HG03045 (cell line): ENCODE measurements around the gene LPCAT1.
"Not testable (repeated sequence)": the region's sequence is repeated elsewhere in the genome, so short reads cannot be mapped to it uniquely, and the experiment has no call there.

Experiments used
- ATAC-seq: cut with Tn5 transposase; IDR thresholded peaks from one replicate; pipeline ENCODE4 v1.9.1; 2021; ENCODE audit warnings: mild to moderate bottlenecking, moderate library complexity; ENCODE audit not compliant: unreplicated experiment

Gene LPCAT1, protein sequence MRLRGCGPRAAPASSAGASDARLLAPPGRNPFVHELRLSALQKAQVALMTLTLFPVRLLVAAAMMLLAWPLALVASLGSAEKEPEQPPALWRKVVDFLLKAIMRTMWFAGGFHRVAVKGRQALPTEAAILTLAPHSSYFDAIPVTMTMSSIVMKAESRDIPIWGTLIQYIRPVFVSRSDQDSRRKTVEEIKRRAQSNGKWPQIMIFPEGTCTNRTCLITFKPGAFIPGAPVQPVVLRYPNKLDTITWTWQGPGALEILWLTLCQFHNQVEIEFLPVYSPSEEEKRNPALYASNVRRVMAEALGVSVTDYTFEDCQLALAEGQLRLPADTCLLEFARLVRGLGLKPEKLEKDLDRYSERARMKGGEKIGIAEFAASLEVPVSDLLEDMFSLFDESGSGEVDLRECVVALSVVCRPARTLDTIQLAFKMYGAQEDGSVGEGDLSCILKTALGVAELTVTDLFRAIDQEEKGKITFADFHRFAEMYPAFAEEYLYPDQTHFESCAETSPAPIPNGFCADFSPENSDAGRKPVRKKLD

DNA sequence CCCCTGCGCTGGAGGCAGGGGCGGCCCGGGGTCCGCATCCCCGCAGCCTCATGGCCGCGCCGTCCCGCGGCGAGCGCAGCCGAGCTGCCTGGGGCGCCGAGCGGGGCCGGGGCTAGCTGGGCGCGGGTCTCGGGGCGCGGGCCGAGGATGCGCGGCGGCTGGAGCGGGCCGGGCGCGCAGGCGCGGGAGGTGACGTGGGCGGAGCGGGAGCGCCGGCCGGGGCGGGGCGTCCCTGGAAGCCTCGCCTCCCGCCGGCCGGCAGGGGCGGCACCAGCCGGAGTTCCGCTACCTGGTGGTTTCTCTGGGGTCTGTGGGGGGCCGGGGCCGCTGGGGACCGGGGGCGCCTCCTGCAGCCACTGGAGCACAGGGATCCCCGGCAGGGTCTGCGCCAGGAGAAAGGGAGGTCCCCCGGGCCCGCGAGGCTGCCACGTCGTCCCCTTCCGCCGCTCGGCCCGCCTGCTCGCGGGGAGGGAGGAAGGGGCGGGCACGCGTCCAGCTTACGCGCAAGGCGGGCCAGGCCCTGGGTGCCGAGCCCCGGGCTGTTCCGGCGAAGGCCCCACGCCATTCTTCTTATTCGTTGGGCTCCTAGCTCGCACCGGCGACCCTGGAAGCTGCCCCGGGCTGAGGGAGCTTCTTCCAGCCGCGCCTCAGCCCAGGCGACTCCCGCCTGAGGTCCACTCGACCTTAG lies at the start of gene LPCAT1:
LPCAT1 (minus strand) TSS at position 168 of the 688 bp plus-strand sequence; CDS start at position 52, 116 bp downstream.
- ATAC-seq, result peak; percentile 71

DNA sequence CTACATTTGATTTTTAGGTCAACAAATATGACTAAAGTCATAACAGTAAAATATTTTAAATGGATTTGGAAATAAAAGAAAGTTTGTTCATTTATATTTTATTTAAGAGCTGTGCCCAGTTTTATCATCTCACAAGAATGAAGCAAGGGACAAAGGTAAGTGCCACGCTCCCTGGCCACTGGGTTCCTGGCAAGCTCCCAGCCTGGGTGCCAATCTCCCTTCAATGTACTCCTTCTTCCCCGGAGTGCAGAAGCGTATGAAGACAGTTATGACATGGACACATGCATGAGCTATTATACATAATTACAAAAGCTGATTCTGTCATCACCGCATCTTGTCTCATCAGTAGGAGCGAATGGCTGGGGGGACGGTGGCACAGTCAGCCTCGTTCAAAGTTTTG lies 48.1 kb upstream of the LPCAT1 start:
- not testable (repeated sequence) for ATAC-seq

DNA sequence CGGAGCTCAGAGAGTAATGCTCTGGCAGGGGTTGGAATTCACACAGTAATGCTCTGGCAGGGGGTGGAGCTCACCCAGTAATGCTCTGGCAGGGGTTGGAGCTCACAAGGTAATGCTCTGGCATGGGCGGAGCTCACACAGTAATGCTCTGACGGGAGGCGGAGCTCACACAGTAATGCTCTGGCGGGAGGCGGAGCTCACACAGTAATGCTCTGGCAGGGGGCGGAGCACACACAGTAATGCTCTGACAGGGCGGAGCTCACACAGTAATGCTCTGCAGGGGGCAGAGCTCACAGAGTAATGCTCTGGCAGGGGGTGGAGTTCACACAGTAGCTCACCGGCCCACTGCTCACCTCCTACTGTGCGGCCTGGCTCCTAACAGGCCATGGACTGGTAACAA lies 47.2 kb upstream of the LPCAT1 start:
- ATAC-seq, result no peak

DNA sequence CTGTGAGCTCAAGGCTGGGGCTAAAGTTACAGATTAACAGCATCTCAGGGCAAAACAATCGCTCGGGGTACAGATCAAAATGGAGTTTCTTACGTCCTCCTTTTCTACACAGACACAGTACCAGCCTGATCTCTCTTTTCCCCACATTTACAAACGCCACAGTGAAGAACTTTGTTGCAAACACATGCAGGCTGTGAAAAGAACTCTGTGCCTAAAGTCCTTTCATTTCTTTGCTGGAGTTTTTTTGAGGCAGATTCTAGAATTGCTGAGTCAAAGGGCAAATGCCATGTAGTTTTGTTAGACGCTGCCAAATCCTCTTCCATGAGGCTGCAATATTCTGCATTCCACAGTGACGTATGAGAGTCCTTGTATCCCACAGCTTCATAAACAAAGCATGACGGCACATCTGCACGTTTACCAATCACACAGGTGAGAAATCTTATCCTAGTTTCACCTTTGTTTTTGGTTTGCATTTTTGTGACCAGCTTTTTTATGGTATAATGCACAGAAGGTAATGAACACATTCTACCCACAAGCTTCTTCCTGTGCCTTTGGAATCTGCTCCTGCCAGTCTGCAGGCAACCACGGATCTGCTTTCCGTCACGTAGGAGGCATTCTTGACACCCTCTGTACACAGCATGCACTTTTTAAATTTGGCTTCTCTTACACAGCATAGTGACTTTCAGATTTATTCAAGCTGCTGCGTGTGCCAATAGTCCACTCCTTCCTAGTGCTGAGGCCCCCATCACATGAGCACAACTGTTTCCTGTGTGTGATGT lies 44.6 kb upstream of the LPCAT1 start:
- no peak for ATAC-seq

DNA sequence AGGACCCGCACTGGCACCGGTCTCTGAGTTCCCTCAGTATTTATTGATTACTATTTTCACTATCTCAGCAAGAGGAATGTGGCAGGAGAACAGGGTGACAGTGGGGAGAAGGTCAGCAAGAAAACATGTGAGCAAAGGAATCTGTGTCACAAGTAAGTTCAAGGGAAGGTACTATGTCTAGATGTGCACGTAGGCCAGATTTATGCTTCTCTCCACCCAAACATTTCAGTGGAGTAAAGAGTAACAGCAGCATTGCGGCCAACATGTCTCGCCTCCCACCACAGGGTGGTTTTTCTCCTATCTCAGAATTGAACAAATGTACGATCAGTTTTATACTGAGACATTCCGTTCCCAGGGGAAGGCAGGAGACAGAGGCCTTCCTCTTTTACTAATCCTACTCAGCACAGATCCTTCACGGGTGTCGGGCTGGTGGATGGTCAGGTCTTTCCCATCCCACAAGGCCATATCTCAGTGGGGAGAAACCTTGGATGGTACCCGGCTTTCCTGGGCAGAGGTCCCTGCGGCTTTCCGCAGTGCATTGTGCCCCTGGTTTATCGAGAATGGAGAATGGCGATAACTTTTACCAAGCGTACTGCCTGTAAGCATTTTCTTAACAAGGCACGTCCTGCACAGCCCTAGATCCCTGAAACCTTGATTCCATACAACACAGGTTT lies 43.9 kb upstream of the LPCAT1 start:
- ATAC-seq, result not testable (repeated sequence)

DNA sequence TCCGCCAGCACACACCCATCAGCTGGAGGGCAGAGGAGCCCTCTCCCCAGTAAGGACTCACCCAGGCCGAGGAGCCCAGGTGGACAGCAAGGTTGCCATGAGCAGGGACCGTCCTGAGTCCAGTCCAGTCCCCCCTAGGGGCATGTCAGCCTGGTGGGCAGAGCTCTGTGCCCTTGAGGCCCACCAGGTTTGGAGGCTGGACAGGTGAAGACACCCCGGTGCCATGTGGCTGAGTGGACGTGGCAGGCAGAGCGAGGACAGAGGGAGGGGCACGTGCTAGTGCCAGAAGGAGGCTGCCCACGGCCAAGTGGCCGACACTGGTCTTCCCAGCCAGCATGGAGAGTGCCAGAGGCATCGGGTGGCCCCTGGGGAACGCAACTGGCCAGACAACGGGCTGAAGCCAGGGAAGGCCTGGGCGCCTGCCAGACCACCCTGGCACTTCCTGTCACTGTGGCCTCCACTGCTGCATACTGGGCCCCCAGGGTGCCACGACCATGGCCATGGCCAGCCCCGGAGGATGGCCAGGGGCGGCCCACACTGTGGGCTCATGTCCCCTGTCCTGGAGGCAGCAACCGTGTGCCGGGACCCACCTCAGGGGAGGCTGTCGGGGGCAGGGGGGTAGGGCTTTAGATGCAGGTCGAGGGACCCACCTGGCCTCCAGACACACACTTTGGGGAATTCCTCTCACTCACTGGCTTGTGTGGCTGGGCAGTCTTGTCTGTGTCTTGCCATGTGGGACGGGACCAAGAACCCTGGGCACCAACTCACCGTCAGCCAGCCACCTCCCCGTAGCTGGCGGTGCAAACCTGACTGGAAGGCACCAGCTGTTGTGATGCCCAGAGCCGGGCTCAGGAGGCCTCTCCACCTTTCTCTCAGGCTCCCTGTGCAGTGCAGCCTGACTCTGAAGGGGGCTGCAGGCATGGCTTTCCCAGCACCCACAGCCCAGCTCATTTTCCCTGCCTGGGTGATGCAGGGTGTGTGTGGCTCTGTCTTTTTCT lies 42.3 kb upstream of the LPCAT1 start:
- no peak for ATAC-seq

DNA sequence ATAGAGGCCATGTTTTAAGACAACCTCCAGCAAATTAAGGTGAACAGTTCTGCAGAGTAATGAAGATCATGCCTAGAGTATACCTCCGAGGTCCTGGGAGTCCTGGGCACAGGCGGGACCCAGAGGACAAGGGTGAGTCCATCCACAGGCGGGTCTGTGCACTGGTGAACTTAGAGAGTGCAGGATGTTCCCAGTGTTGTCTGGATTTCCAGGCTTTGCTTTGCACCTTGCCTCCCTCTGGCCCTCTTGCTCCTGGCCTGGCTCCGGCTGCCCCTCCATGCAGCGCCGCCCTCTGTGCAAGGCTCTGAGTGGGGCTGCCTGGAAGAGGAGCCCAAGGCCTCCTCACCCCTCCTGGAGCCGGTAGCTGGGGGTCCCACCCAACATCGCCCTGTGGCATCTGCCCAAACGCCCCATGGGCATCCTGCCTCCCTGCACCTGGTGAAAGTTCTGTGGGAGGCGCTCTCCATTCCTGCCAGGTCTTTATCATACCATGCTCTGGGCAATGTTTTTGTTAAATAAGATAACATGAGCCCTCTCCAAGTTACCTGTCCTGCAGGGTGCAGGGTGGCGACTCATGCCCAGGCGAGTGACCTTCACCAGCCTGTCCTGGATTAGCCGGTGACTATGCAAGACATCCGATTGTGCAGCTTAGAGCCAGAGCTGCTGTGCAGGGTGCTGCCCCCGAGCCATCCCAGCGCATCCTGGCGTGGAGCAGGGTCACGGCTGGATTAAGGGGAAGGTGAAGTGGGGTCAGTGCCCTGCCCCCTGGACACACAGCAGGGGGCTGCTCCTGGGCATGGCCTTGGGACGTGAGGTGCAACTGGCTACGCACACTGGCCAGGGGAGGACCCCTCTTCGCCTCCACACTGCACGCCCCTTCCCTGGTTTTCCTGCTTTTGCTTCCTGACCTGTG lies 41.3 kb upstream of the LPCAT1 start:
- ATAC-seq, result no peak

DNA sequence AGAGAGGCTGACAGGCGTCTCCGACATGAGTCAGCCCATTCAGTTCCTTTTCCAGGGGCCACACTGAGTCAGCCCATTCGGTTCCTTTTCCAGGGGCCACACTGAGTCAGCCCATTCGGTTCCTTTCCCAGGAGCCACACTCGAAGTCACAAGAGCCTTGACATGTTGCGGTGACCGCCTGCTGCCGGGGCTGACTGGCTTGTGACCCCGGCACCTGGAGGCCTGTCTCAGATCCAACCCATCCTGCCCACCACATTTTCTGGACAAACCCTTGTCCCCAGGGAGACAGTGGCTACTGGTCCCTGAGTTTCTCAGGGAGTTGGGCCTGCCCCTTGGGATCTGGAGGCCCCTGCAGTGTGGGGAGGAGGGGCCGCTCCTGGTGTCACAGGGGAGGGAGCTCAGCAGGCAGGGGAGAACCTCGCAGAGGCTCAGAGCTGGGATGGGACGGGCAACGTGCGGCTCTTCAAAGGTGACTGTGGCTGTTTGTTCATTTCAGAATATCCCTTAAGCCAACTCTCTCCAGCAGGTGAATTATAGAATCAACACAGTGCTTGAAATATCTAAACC lies 40.5 kb upstream of the LPCAT1 start:
- ATAC-seq, result no peak

DNA sequence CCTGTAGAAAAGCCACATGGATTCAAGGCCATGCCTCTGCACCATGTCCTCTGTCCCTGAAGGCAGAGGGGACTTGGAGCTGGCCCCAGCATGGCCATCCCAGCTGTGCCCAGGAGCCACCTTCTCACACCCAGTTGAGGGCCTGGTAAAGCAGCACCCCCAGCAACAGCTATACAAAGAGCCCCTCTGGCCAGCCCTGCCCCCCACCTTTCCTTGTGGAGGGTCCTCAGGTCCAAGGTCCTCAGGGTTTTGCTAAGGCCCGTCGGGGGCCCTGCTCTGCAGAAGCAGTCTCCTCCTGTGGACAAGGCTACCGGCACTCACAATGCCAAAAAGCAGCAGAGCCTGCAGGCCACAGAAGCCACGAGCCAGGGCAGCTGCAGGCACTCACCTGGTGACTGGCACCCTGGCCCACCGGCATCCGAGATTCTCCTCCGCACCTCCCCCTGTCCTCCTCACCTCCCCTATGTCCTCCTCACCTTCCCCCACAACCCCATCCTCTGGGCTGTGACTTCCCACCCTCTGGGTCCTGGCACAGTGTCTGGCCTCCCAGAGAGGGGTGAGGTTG lies 39.9 kb upstream of the LPCAT1 start:
- no peak for ATAC-seq

DNA sequence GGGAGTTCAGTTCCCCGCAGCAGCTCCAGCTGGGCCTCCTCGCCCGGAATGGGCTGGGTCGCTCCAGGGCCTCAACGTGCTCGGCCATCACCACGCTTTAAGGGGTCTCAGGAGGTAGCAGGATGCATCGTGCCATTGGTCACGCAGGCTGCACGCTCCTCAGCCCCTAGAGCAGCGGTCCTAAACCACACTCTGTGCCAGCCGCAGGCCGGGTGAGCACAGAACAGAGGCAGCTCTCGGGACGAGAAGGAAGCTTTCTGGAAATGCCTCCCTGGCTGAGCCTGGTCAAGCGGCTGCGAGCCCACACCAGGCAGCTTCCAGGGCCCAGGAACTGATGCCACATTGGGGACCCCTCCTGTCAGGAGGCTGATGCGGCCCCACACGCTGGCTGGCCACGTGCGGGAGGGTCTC lies 39.3 kb upstream of the LPCAT1 start:
- no peak for ATAC-seq

DNA sequence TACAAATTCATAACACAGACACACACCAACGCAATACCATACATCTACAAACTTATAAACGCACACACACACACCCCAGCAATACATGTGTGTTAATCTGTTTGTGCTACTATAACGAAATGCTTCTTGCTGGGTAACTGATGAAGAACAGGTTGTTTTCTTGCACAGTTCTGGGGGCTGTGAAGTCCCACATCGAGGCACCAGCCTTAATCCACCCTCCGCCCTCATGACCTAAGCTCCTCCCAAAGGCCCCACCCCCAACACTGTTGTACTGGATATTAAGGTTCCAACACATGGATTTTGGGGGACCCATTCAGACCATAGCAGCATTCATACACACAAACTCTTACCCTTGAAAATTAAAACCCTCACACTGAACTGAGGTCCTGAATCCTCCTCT lies 38.8 kb upstream of the LPCAT1 start:
- ATAC-seq, result no peak

DNA sequence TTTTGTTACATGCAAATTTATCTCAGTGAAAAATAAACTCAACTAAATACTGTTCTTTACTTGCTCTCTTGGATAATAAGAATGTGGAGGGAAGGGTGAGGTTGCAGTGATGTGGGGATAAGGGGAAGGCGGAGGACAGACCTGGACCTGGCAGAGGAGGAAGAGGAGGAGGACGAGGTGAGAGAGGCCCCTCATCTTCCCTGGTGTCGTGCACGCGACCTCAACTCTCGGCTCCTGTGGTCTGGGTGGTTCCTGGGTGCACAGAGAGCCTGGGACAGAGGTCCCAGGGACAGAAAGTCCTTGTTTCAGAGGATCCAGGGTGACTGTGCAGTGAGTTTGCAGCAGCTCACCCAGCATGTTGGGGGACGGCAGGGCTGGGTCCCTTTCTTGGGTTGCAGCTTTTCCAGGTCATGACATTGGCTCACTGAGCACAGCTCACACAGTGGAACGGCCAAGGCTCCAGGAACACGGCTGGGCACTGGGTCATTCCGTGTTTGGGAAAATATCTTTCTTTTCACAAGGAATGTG lies 37.7 kb upstream of the LPCAT1 start:
- ATAC-seq, result no peak

DNA sequence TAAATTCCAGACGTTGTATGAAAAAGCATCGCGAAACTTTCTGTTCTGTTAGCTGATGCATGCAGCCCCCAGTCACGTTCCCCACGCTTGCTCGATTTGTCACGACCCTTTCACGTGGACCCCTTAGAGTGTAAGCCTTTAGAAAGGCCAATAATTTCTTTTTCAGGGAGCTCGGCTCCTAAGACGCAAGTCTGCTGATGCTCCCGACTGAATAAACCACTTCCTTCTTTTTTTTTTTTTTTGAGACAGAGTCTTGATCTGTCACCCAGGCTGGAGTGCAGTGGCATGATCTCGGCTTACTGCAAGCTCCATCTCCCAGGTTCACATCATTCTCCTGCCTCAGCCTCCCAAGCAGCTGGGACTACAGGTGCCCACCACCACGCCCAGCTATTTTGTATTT lies 36.7 kb upstream of the LPCAT1 start:
- ATAC-seq, result not testable (repeated sequence)

DNA sequence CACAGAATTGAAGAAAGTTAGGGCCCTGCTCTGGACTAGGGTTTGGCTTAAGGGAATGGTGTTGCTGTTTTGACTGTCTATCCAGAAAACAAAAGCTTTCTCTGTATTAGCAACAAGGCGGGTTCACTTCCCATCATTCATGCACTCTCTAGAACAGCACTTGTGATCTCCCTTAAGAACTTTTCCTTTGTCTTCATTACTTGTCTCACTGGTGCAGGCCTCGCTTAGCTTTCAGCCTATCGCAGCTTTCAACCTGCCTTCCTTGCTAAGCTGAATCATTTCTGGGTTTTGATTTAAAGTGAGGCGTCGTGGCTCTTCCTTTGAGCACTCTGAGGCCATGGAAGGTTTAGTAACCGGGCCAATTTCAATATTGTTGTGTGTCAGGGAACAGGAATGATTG lies 35.2 kb upstream of the LPCAT1 start:
- no peak for ATAC-seq

DNA sequence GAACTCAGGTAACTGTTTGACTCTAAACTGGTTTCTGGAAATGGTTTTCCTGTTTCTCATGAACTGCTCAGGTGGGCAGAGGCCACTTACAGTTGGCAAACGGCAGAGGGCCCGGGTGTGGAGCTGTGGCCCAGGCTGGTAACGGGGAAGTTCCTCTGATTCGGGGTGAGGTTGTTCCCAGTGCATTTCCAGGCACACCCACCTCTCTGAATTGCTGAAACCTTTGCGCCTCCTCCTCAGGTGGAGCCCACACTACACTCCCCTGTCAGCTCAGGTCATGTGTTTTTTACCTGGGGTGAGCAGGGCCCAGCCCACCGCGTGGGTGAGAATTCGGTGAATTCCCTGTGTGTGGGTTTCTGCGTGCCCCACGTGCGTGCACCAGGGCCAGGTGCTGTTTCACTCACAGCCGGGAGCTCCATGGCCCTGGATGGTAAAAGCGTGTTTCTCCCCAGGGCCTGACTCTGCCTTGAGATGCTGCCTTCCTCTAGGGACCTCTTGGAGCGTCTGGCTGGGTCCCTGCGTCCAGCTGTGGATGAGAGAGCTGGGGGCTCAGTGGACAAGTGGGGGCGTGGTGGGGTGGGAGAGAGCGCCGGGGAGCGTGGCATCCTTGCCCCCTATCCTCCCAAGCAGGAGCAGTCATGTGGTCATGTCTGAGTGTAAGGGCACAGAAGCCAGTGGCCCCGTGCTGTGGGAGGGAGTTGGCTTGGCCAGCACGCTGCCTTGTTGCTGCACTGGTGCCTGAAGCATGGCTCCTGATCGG lies 33.5 kb upstream of the LPCAT1 start:
- no peak for ATAC-seq

DNA sequence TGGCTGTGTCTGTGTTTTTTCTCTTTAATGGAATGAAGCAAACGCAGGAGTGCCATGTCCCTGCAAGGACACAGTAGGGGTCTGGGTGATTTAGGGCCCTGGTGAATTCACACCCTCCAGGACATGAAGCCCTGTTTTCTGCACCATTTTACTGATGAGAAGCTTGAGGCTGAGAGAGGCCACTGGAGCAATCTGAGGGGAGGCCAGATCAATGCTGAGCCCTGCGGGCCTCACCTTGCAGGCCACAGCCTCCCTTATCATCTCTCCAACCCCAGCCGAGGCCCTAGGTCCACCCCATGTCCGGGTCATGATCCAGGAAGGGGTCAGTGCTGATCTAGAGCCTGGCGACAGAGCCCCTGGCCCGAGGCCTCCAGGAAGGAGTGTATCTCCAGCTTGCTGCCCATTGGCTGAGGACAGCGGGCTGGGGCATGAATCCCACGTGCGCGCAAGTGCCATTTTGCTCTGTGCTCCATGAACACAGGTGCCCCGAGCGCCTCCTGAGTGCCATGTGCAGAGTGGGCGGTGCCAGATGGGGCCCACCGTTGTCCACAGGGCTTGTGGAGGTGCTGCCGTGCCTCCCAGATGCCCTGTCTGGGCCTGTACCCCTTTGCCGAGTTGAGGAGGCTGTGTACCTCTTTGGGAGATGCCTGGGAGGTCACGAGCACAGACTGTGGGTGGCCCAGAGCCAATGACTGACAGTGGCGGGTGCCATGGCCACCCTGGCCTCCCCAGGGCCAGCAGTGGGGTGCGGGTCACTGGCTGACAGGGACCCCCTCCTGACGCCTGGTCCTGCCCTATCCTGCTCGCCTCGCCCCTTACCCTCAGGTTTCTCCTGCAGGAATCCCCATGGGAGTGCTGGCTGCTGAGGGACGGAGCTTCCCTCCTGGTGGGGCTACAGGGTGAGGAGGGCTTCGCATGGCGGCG lies 32.3 kb upstream of the LPCAT1 start:
- no peak for ATAC-seq
